ENCODE results near the gene BORCS5. TPM values are rescaled to one million over a fixed set of nuclear protein-coding genes. Genes with fewer than 3 reads are reported as not detected.

Gene BORCS5
- total and polyA plus RNA-seq, 2 experiments from 2014 or later, result 11.3 to 12.6 TPM

DNA sequence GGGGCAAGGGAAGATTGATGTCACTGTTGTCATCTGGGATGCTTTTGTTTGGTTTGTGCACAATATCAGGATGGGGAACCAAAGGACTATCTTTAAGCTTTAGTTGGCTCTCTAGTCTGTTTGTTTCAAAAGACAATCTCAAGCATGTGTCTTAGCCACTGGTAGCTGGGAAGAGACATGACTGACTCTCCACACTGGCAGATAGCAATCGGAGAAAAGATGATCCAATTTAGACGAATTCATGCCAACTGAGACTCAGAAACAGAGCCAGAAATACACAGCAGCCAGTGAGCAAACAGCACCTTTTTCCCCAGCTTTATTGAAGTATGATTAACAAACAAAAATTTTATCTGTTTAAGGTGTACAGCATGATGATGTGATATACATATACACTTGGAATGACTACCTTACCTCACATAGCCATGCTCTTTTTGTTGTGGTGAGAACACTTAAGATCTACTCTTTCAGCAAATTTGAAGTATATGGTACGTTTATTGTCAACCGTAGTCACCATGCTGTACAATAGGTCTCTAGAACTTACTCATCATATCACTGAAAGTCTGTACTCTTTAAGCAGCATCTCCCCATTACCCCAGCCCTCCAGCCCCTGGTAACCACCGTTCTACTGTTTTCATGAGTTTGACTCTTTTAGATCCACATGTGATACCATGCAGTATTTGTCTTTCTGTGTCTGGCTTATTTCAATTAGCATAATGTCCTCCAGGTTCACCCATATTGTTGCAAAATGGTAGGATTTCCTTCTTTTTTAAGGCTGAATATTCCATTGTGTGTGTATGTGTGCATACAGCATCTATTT, 155.2 kb downstream of the BORCS5 start:
- Mint-ChIP-seq H3K27me3 (ENCODE audit: insufficient read depth, low read depth, poor library complexity) (peaks cover 2% of the 10 kb centered on the region), H3K36me3 (ENCODE audit: low read depth) (peaks cover 14% of the 10 kb centered on the region), H3K27ac (no peak overlapping the region), H3K4me1 (peaks cover 42% of the 10 kb centered on the region), H3K4me3 (no peak overlapping the region), H3K9me3 (no peaks in the 10 kb centered on the region)
- Histone ChIP-seq H3K36me3 (ENCODE audit: insufficient read depth) (no peaks in the 10 kb centered on the region), H2AFZ (no peak overlapping the region), H3F3A (replicated peaks; ENCODE audit: low read depth) (no peaks in the 10 kb centered on the region), H3K27ac (ENCODE audit: low read depth) (no peak overlapping the region), H3K27me3 (ENCODE audit: insufficient read depth) (no peaks in the 10 kb centered on the region), H3K9me2 (ENCODE audit: insufficient read depth) (no peaks in the 10 kb centered on the region), H3K4me1 (ENCODE audit: insufficient read depth) (peaks cover 33% of the 10 kb centered on the region), H3K79me2 (replicated peaks; ENCODE audit: insufficient read depth) (peaks cover 98% of the 10 kb centered on the region), H4K20me1 (replicated peaks; ENCODE audit: insufficient read depth) (0 out of 2 replicates have a peak, but pooled peaks cover 4% of the 10 kb centered on the region), H3K4me2 (no peak overlapping the region), H3K4me3 (no peak overlapping the region)
- no peak for DNase-seq (ENCODE audit: low spot score)
- TF ChIP-seq, protein P1, sequence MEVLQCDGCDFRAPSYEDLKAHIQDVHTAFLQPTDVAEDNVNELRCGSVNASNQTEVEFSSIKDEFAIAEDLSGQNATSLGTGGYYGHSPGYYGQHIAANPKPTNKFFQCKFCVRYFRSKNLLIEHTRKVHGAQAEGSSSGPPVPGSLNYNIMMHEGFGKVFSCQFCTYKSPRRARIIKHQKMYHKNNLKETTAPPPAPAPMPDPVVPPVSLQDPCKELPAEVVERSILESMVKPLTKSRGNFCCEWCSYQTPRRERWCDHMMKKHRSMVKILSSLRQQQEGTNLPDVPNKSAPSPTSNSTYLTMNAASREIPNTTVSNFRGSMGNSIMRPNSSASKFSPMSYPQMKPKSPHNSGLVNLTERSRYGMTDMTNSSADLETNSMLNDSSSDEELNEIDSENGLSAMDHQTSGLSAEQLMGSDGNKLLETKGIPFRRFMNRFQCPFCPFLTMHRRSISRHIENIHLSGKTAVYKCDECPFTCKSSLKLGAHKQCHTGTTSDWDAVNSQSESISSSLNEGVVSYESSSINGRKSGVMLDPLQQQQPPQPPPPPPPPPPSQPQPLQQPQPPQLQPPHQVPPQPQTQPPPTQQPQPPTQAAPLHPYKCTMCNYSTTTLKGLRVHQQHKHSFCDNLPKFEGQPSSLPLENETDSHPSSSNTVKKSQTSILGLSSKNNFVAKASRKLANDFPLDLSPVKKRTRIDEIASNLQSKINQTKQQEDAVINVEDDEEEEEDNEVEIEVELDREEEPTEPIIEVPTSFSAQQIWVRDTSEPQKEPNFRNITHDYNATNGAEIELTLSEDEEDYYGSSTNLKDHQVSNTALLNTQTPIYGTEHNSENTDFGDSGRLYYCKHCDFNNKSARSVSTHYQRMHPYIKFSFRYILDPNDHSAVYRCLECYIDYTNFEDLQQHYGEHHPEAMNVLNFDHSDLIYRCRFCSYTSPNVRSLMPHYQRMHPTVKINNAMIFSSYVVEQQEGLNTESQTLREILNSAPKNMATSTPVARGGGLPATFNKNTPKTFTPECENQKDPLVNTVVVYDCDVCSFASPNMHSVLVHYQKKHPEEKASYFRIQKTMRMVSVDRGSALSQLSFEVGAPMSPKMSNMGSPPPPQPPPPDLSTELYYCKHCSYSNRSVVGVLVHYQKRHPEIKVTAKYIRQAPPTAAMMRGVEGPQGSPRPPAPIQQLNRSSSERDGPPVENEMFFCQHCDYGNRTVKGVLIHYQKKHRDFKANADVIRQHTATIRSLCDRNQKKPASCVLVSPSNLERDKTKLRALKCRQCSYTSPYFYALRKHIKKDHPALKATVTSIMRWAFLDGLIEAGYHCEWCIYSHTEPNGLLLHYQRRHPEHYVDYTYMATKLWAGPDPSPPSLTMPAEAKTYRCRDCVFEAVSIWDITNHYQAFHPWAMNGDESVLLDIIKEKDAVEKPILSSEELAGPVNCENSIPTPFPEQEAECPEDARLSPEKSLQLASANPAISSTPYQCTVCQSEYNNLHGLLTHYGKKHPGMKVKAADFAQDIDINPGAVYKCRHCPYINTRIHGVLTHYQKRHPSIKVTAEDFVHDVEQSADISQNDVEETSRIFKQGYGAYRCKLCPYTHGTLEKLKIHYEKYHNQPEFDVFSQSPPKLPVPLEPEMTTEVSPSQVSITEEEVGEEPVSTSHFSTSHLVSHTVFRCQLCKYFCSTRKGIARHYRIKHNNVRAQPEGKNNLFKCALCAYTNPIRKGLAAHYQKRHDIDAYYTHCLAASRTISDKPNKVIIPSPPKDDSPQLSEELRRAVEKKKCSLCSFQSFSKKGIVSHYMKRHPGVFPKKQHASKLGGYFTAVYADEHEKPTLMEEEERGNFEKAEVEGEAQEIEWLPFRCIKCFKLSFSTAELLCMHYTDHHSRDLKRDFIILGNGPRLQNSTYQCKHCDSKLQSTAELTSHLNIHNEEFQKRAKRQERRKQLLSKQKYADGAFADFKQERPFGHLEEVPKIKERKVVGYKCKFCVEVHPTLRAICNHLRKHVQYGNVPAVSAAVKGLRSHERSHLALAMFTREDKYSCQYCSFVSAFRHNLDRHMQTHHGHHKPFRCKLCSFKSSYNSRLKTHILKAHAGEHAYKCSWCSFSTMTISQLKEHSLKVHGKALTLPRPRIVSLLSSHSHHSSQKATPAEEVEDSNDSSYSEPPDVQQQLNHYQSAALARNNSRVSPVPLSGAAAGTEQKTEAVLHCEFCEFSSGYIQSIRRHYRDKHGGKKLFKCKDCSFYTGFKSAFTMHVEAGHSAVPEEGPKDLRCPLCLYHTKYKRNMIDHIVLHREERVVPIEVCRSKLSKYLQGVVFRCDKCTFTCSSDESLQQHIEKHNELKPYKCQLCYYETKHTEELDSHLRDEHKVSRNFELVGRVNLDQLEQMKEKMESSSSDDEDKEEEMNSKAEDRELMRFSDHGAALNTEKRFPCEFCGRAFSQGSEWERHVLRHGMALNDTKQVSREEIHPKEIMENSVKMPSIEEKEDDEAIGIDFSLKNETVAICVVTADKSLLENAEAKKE (CRISPR knock-in tag; IDR thresholded peaks at IDR 0.05), result no peak
- TF ChIP-seq JUNB (IDR thresholded peaks at IDR 0.05; ENCODE audit: unreplicated experiment) (no peak), NANOG (IDR thresholded peaks at IDR 0.05; ENCODE audit: borderline replicate concordance) (no peak), STAT1 (IDR thresholded peaks at IDR 0.05; ENCODE audit: unreplicated experiment) (no peak), CREB1 (CRISPR knock-in tag; IDR thresholded peaks at IDR 0.05; ENCODE audit: low read depth) (no peak), ZNF114 (CRISPR knock-in tag; IDR thresholded peaks at IDR 0.05) (no peak), EZH2phosphoT487 (IDR thresholded peaks at IDR 0.05; ENCODE audit: unreplicated experiment) (no peak), POLR2AphosphoS5 (IDR thresholded peaks at IDR 0.05; ENCODE audit: low read depth) (no peak), EZH2 (IDR thresholded peaks at IDR 0.05; ENCODE audit: low read depth, unreplicated experiment) (no peak)
- TF ChIP-seq, protein P2, sequence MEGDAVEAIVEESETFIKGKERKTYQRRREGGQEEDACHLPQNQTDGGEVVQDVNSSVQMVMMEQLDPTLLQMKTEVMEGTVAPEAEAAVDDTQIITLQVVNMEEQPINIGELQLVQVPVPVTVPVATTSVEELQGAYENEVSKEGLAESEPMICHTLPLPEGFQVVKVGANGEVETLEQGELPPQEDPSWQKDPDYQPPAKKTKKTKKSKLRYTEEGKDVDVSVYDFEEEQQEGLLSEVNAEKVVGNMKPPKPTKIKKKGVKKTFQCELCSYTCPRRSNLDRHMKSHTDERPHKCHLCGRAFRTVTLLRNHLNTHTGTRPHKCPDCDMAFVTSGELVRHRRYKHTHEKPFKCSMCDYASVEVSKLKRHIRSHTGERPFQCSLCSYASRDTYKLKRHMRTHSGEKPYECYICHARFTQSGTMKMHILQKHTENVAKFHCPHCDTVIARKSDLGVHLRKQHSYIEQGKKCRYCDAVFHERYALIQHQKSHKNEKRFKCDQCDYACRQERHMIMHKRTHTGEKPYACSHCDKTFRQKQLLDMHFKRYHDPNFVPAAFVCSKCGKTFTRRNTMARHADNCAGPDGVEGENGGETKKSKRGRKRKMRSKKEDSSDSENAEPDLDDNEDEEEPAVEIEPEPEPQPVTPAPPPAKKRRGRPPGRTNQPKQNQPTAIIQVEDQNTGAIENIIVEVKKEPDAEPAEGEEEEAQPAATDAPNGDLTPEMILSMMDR (conservative IDR thresholded peaks at IDR 0.05; ENCODE audit: low read depth in 2 of 2), result no peak
- TF ChIP-seq, protein P3, sequence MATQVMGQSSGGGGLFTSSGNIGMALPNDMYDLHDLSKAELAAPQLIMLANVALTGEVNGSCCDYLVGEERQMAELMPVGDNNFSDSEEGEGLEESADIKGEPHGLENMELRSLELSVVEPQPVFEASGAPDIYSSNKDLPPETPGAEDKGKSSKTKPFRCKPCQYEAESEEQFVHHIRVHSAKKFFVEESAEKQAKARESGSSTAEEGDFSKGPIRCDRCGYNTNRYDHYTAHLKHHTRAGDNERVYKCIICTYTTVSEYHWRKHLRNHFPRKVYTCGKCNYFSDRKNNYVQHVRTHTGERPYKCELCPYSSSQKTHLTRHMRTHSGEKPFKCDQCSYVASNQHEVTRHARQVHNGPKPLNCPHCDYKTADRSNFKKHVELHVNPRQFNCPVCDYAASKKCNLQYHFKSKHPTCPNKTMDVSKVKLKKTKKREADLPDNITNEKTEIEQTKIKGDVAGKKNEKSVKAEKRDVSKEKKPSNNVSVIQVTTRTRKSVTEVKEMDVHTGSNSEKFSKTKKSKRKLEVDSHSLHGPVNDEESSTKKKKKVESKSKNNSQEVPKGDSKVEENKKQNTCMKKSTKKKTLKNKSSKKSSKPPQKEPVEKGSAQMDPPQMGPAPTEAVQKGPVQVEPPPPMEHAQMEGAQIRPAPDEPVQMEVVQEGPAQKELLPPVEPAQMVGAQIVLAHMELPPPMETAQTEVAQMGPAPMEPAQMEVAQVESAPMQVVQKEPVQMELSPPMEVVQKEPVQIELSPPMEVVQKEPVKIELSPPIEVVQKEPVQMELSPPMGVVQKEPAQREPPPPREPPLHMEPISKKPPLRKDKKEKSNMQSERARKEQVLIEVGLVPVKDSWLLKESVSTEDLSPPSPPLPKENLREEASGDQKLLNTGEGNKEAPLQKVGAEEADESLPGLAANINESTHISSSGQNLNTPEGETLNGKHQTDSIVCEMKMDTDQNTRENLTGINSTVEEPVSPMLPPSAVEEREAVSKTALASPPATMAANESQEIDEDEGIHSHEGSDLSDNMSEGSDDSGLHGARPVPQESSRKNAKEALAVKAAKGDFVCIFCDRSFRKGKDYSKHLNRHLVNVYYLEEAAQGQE (IDR thresholded peaks at IDR 0.05; ENCODE audit: unreplicated experiment), result no peak
- no peak for ATAC-seq
